ENCODE results near the gene MOSPD3. TPM values are rescaled to one million over a fixed set of nuclear protein-coding genes. Genes with fewer than 3 reads are reported as not detected.

MOSPD3 gene
- total RNA-seq, 6 experiments from 2014 or later: 8.6 to 19.3 (median 13.9) TPM

DNA sequence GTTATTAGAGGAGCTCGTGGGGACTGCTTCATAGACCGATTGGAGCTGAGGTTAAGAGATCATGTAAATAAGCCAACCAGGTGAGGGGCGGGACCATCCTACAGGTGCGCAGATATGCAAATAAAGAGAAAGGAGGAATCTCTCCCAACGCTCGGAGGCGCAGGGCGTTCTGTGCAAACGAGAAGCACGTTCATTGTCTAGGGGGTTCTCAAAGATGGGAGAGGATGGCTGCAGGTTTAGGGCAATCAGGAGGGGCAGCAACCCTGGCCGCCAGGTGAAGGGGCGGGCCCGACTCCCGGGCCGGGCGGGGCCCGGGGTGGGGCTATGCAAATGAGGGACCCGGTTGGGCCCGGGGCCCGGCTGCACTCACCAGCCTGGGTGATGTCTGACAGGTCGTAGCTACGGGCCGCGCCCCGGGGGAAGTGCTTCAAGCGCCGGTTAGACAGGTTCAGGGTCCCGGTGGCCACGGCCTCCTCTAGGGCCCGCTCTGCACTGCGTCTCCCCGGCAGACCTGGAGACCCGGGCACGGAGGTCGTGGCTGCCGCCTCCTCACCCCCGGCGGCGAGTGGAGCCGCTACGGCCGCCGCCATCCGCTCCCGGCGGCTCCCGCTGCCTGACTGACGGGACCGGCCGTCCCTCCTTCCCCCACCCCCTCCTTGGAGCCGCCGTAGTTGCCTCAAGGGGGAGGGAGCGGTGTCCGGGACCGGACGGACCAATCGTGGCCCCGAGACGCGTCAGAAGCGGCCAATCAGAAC, 26.7 kb upstream of the MOSPD3 start, which contains the start of gene LRCH4:
TSS of gene LRCH4 (minus strand) at position 619 of the 755 bp plus-strand sequence. CDS start at position 590, 29 bp downstream.
- intact Hi-C loops (cut with DNase I): loop anchor here in 1 of 2 donors (10.0 kb wide), 1 partner anchor 89 kb away; the partner anchor contains the start of gene GNB2
- Histone ChIP-seq H3K9me3 (no peaks in the 10 kb centered on the region), H3K36me3 (peaks cover 0 to 17% (median 8%) of the 10 kb centered on the region in 4 donors), H3K4me3 (peak within 1 kb of the TSS; percentile 96 to 100 (median 99)), H3K4me1 (peaks cover 0 to 21% (median 7%) of the 10 kb centered on the region in 4 donors), H3K27ac (peak within 1 kb of the TSS; percentile 98 to 99 (median 99)), H3K27me3 (no peaks in the 10 kb centered on the region)
- TF ChIP-seq, protein P1, sequence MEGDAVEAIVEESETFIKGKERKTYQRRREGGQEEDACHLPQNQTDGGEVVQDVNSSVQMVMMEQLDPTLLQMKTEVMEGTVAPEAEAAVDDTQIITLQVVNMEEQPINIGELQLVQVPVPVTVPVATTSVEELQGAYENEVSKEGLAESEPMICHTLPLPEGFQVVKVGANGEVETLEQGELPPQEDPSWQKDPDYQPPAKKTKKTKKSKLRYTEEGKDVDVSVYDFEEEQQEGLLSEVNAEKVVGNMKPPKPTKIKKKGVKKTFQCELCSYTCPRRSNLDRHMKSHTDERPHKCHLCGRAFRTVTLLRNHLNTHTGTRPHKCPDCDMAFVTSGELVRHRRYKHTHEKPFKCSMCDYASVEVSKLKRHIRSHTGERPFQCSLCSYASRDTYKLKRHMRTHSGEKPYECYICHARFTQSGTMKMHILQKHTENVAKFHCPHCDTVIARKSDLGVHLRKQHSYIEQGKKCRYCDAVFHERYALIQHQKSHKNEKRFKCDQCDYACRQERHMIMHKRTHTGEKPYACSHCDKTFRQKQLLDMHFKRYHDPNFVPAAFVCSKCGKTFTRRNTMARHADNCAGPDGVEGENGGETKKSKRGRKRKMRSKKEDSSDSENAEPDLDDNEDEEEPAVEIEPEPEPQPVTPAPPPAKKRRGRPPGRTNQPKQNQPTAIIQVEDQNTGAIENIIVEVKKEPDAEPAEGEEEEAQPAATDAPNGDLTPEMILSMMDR (IDR thresholded peaks at IDR 0.05): no peak
- peak; percentile 99 for TF ChIP-seq POLR2A (IDR thresholded peaks at IDR 0.05)
- ATAC-seq (peak; percentile 38 to 62 (median 48)), DNase-seq (peak; percentile 72 to 83 (median 79))
- 0% methylated on average over 10 of the region's 61 CpGs for WGBS (ENCODE audit: insufficient coverage, low coverage, low lambda C conversion rate, missing lambda C conversion rate)

DNA sequence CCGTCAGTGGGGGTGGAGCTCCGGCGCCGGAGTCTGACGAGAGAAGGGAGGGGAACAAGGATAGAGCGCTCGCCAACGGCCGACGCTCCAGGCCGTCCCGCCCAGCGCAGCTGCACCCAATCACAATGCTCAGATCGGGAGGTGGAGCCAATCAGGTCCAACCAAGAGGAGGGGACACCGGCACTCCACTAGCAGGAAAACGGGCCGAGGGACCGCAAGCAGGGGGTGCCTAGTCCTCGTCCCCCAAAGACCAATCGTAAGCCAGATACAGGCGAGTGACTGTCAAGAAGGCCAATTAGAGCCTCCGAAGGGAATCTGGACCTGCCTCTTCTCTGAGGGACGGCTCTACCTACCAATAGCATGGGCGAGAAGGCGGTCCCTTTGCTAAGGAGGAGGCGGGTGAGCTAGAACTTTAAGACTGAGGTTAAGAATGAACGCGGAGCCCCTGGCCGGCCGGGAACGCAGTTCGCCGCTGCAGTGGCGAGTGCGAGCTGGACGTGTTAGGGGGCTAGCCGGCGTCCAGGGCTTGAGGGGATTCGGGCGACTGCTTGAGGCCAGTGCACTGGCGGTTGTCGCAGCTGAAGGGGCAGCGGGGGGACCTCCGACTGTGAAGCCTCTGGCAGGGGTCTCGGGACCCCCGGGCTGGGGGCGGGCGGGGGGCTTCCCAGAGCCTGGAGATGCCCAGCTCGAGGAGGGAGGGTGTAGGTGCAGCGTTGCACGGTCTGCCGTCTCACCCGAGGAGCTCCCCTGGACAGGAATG, 25.9 kb upstream of the MOSPD3 start, which contains the start of gene FBXO24:
TSS of gene FBXO24 (plus strand) at position 63 of the 760 bp plus-strand sequence. CDS start at position 361, 298 bp downstream.
- peaks cover 0 to 21% (median 7%) of the 10 kb centered on the region in 4 donors for H3K4me1 ChIP-seq
- DNase-seq: peak; percentile 100
- intact Hi-C loops (cut with DNase I): loop anchor here in 1 of 2 donors (10.0 kb wide), 1 partner anchor 88 kb away; the partner anchor contains the start of gene GNB2
- no peaks in the 10 kb centered on the region for H3K9me3 ChIP-seq
- no peak for TF ChIP-seq POLR2A (IDR thresholded peaks at IDR 0.05)
- TF ChIP-seq, protein P1 (IDR thresholded peaks at IDR 0.05): no peak
- no peaks in the 10 kb centered on the region for H3K27me3 ChIP-seq
- peaks cover 0 to 10% (median 4%) of the 10 kb centered on the region in 4 donors for H3K36me3 ChIP-seq
- H3K4me3 ChIP-seq: peak within 1 kb of the TSS; percentile 96 to 100 (median 99)
- ATAC-seq: peak; percentile 88 to 94 (median 90)
- 0% methylated on average over 15 of the region's 53 CpGs for WGBS (ENCODE audit: insufficient coverage, low coverage, low lambda C conversion rate, missing lambda C conversion rate)
- peak within 1 kb of the TSS; percentile 98 to 99 (median 99) for H3K27ac ChIP-seq

DNA sequence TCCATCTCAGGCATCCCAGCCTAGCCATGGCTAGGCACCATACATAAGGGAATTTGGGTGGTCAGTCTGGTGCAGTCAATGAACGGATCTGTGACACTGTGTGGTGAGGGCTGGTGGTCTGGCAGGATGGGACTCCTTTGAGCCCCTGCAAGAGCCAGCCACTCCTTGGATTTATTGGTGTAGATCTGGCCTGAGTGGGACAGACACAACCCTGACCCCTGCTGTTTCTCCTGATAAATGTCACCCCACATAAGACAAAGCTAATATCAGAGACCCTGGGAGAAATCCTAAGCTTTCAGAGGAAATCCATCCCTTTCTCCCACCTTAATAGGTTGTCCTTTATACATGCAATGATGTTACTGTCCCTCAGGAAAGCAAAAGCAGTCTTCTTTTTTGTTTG, 23.9 kb upstream of the MOSPD3 start:
- intact Hi-C loops (cut with DNase I): loop anchor here in 1 of 2 donors (10.0 kb wide), 1 partner anchor 86 kb away; the partner anchor contains the start of gene GNB2
- Histone ChIP-seq H3K4me1 (peaks cover 0 to 12% (median 3%) of the 10 kb centered on the region in 4 donors), H3K27me3 (no peaks in the 10 kb centered on the region), H3K36me3 (no peaks in the 10 kb centered on the region), H3K4me3 (no peak overlapping the region), H3K9me3 (no peaks in the 10 kb centered on the region), H3K27ac (no peak overlapping the region)
- DNase-seq: no peak
- no peak for TF ChIP-seq POLR2A (IDR thresholded peaks at IDR 0.05)
- TF ChIP-seq, protein P1 (IDR thresholded peaks at IDR 0.05): peak; percentile 20 to 44 (median 32)
- WGBS (ENCODE audit: insufficient coverage, low coverage, low lambda C conversion rate, missing lambda C conversion rate): 100% methylated on average over 1 of the region's 1 CpG
- ATAC-seq: no peak

- Histone ChIP-seq H3K4me1 (peaks cover 0 to 7% (median 3%) of the 10 kb centered on the region in 4 donors), H3K27me3 (no peaks in the 10 kb centered on the region), H3K36me3 (no peaks in the 10 kb centered on the region), H3K4me3 (no peak overlapping the region), H3K9me3 (no peaks in the 10 kb centered on the region), H3K27ac (no peak overlapping the region)
- TF ChIP-seq POLR2A (IDR thresholded peaks at IDR 0.05): no peak
- TF ChIP-seq, protein P1 (IDR thresholded peaks at IDR 0.05): no peak
- intact Hi-C loops (cut with DNase I): loop anchor here in 1 of 2 donors (10.0 kb wide), 1 partner anchor 85 kb away; the partner anchor contains the start of gene GNB2
- DNase-seq: no peak
- WGBS (ENCODE audit: insufficient coverage, low coverage, low lambda C conversion rate, missing lambda C conversion rate): 41% methylated on average over 7 of the region's 7 CpGs
- no peak for ATAC-seq
Observed at GRCh38 chr7:100589341-100589947, 22.9 kb upstream of the MOSPD3 start.
